Retinal pigment epithelial cell (primary cell): ENCODE data around the gene ODAD4.

ENCODE experiments used
- DNase-seq: peaks from one replicate; pipeline ENCODE4 v3.0.0-alpha.2; 2010; ENCODE audit warnings: low read depth
- H3K4me3 ChIP-seq: 2 replicates; pipeline ENCODE4 v1.5.1; 2011; ENCODE audit warnings: mild to moderate bottlenecking, low read length, control low read depth, moderate library complexity
- CTCF ChIP-seq: conservative IDR thresholded peaks from 2 replicates; pipeline ENCODE4 v1.5.1; 2011; ENCODE audit warnings: low read depth, low read length, control low read depth, inconsistent platforms

ODAD4 gene

GRCh38 chr17:41930009-41930832 is at the start of gene ODAD4:
Gene ODAD4, plus strand, starts transcription at chr17:41930617. Its CDS starts 107 bp downstream, at chr17:41930724.
- peak; percentile 49 for TF ChIP-seq CTCF
- DNase-seq = peak; percentile 82
- H3K4me3 ChIP-seq = peak within 1 kb of the TSS; percentile 86

DNA sequence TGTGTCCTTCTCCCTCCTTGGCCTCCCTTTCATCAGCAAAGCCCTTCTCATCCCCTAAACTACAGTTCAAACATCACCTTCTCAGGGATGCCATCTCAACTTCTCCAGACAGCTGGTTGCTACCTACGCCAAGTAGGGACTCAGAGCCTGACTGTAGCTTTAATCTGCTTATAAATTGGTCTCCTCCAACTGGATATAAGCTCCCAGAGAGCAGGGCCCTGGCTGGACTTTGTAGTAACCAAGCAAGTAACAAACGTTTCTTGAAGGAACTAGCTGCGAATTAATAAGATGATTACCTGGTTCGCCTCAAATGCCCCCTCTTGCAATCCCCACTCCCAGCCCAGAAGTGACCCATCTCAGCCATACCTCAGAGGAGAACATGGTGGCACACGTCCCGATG is 47.7 kb upstream of the ODAD4 start:
- DNase-seq = no peak
- no peak overlapping the region for H3K4me3 ChIP-seq
- TF ChIP-seq CTCF = no peak

DNA sequence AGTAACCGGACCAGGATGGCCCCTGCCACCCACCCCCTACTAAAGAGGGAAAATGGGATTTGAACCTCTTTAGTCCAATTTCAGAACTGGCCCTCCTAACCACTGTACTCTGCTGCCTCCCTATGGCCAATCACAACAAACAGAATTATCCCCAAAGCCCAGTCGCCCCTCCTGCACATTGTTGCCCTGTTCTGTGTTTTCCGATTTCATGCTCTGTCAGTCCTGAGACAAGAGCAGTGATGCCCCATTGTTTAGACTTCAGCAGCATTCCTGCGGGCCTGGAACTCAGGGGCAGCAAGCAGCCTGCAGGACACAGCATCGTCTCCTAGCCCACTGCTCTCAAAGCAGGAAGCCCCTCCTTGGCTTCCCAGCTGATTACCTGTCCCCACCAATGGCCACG is 44.7 kb upstream of the ODAD4 start:
- H3K4me3 ChIP-seq = no peak overlapping the region
- DNase-seq = no peak
- TF ChIP-seq CTCF = peak; percentile 17

GRCh38 chr17:41888332-41888965 is 42.0 kb upstream of the ODAD4 start:
- DNase-seq = no peak
- no peak overlapping the region for H3K4me3 ChIP-seq
- no peak for TF ChIP-seq CTCF

DNA sequence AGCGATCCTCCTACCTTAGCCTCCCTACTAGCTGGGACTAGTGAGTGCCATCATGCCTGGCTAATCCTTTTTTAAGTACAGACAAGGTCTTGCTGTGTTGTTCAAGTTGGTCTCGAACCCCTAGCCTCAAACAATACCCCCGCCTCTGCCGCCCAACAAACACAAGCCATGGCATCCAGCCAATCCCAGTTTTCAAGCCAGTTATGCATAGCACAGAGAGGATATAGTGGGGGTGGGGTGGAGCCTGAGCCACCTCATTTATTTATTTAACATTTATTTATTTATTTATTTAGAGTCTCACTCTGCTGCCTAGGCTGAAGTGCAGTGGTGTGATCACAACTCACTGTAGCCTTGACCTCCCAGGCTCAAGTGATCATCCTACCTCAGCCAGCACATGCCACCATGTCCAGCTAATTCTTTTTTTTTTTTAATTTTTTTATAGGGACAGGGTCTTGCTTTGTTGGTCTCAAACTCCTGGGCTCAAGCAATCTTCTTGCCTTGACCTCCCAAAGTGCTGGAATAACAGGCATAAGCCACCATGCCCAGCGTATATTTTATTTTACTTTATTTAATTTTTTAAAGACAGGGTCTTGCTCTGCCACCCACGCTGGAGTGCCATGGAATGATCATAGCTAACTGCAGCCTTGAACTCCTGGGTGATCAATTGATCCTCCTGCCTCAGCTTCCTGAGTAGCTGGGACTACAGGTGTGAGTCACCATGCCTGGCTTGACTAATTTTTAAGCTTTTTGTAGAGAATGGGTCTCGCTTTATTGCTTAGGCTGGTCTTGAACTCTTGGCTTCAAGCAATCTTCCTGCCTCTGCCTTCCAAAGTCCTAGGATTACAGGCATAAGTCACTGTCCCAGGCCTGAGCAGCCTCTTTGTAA is 39.0 kb upstream of the ODAD4 start:
- no peak overlapping the region for H3K4me3 ChIP-seq
- DNase-seq = no peak
- no peak for TF ChIP-seq CTCF

GRCh38 chr17:41892021-41892376 is 38.4 kb upstream of the ODAD4 start:
- no peak for TF ChIP-seq CTCF
- H3K4me3 ChIP-seq = no peak overlapping the region
- no peak for DNase-seq
